GM21381 (cell line): ENCODE data around the gene PCBP2.
A peak's percentile ranks its signal among the peaks of the same experiment; 100 is the strongest.

Experiments
- ATAC-seq: cut with Tn5 transposase; IDR thresholded peaks from one replicate; pipeline ENCODE4 v1.9.1; 2021; ENCODE audit warnings: mild to moderate bottlenecking, moderate library complexity; ENCODE audit not compliant: unreplicated experiment

The PCBP2 gene

GRCh38 chr12:53492830-53493609, 41.1 kb downstream of the PCBP2 start:
- peak; percentile 86 for ATAC-seq

GRCh38 chr12:53493610-53494391, 41.9 kb downstream of the PCBP2 start:
- ATAC-seq = no peak

DNA sequence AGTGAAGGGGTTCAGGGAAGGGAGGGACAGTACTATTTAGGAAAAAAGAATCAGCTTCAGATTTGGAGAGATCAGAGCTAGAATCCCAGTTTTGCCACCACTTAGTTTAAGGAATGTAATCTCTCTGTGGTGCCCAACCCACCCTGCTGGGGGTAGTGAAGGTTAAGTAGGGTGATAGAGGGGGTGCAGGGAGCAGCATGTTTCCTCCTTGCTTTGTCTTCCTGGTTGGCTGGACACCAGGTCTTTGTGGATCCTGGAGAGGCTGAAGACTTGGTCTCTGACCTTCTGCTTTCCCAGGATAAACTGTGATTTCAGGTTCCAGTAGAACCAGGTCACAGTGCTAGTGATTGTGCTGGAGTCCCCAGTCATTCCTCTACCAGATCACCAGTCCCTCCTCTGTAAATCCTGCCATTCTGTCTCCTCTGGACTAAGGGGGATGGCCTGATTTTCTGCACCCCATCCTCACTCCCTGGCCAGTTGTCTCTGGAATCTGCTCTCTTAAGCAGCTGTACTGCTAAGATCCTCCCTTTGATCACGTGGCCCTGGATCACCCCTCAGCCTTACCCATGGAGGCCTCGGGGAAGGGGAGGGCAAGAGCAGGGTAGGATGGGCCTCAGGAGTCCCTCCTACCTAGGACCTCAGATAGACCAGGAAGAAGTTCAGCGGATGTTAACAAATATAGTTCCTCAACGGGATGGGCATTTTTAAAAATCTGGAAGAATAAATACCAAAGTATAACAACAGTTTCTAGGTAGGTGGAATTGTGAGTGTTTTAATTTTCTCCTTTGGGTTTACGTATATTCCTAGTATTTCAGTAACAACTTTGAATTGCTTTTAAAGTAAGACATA, 44.2 kb downstream of the PCBP2 start:
- no peak for ATAC-seq

GRCh38 chr12:53496752-53497032, 44.8 kb downstream of the PCBP2 start:
- no peak for ATAC-seq

DNA sequence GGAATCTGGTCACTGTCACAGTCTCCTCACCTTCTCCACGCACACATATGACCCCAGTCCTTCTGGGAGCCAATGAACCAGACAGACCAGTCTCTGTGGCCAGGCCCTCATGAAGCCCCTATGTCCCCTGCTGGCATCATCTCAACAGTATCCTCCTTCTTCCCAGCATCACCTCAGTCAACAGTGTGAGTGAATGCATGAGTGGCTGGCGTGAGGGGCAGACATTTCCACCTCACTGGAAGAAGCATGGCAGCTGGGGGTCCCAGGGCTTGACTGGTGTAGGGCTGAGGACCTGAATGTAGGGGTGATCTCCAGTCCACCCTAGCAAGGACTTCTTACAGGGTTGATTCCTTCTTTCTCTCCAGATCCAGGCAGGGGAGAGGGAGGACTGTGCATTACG, 45.6 kb downstream of the PCBP2 start:
- ATAC-seq = no peak

DNA sequence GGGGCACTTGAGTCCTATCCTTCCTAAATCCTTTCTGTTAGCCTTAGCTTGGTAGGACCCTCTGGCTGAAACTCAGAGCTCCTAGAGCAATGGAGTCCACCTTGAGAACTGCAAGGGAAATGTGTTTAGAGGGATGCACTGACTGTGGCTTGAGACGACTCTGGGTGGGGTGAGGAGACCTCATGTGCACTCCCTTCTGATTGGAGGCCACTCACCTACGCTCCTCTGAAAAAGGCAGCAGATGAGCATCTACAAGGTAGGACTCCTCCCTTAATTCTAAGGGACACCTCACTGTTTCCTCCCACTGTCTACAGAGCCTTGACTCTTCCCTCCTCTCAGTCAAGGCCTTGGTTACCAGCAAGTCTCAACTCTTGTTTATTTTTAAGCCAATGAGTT, 46.3 kb downstream of the PCBP2 start:
- no peak for ATAC-seq

DNA sequence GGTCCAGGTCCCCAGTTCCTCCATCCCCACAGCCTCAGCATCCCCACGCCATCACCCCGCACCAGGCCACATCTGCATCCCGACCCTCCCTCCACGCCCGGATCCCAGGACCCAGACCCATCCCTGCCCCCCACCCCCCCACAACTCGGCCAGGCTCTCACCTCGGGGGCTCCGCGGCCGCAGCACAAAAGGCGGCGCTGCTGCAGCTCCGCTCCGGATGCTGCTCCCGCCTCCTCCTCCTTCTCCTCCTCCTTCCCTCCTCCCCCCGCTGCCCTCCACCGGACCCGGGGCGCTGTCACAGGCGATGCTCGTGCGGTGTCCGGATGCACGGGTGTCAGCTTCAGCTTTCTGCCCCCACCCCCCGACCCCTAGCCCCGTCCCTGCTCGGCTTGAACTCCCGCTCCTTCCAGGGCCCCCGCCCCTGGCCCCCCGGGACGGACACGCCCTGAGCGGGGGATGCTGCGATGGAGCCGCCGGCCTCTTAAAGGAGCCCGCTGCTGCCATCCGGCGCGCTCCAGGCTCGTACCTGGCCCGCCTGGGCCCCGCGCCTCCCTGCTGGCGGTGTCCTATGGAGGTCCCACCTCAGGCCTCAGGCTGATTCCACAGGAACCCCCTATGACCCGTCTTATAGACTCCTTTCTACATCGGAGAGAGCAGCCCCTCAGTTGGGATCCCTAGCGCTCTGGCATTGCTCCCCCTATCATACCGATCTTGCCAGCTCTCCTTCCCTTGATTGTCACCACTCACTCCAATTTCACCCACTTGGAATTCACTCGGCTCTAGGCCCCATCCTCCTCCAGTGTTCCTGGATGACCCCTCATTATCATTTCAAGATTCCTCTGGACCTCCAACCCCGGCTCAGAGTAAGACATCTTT, 47.6 kb downstream of the PCBP2 start, which contains the start of gene MAP3K12:
TSS of gene MAP3K12 (minus strand) at position 193 of the 876 bp plus-strand sequence. CDS start 12,067 bp downstream, outside the sequence.
- ATAC-seq = no peak

GRCh38 chr12:53500142-53500775, 48.4 kb downstream of the PCBP2 start:
- no peak for ATAC-seq

GRCh38 chr12:53500776-53501614, 49.1 kb downstream of the PCBP2 start, which contains the start of gene TARBP2:
Gene TARBP2, plus strand, starts transcription at chr12:53501283. Its CDS starts 126 bp downstream, at chr12:53501409.
- peak; percentile 71 for ATAC-seq

GRCh38 chr12:53501615-53502181, 49.8 kb downstream of the PCBP2 start:
- ATAC-seq = no peak

- ATAC-seq = no peak
Observed at GRCh38 chr12:53502331-53502730, 50.4 kb downstream of the PCBP2 start.

GRCh38 chr12:53502983-53503728, 51.3 kb downstream of the PCBP2 start:
- no peak for ATAC-seq

DNA sequence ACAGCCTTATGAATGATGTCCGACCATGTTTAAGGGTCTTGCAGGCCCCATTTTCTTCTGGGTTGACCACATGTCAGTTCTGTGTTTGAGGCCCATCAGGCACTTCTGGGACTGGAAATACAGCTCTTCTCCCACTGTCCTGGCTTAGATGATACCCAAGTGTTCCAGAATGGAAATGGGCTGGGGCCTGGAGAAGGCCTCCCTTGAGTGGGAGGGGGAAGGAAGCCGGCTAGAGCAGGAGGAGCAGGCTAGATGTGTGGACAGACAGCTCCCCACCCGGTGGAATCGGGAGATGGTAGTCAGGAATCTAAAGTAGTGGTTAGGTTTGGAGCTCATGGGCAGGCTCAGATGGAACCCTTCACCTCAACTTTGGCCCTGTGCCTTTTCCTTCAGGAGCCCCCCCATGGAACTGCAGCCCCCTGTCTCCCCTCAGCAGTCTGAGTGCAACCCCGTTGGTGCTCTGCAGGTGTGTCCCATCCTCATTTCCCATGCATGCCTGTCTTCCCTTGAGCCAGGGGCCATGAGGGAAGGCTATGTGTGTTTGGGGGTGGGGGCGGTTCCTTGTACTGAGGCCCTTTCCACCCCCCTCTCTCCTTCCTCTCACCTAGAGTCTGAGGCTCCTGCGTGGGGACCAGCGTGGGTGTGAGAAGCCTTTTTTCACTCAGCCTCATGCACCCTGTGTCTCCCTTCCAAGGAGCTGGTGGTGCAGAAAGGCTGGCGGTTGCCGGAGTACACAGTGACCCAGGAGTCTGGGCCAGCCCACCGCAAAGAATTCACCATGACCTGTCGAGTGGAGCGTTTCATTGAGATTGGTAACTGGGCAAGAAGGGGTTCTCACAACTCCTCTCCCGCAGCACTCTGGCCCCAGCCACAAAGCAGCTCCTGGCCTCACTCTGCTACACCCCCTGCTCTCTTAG, 52.4 kb downstream of the PCBP2 start:
- no peak for ATAC-seq

DNA sequence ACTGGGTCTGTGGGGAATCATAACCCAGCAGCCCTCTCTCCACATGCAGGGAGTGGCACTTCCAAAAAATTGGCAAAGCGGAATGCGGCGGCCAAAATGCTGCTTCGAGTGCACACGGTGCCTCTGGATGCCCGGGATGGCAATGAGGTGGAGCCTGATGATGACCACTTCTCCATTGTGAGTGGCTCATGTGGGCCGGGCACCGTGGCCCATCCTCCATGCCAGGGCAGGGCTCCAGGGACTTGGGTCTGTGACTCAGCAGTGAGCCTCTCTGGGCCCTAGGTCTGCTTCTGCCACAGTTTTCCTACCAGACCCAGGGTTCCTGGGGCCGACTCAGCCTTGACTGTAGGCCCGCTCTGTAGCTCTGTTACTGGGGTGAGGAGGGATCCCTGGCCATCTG, 53.2 kb downstream of the PCBP2 start:
- no peak for ATAC-seq

- ATAC-seq = no peak
Observed at GRCh38 chr12:53505555-53506449, 53.9 kb downstream of the PCBP2 start.

- ATAC-seq = no peak
Observed at GRCh38 chr12:53506450-53506785, 54.5 kb downstream of the PCBP2 start.
